HepG2 (cell line): ENCODE measurements around the gene KRTCAP3. TPM values are rescaled to one million over a fixed set of nuclear protein-coding genes. Genes with fewer than 3 reads are reported as not detected.

Experiments
- ADNP ChIP-seq: sonication (generic); formaldehyde crosslinking; IDR thresholded peaks from 2 replicates; pipeline ENCODE4 v1.4.0; 2020; ENCODE audit warnings: missing genetic modification reagents
- AHR ChIP-seq: IDR thresholded peaks from 2 replicates; pipeline ENCODE4 v1.6.1; 2018; ENCODE audit warnings: missing genetic modification reagents, missing compliant biosample characterization
- CENPX ChIP-seq: sonication (generic); formaldehyde crosslinking; IDR thresholded peaks from 2 replicates; pipeline ENCODE4 v1.9.0; 2021; ENCODE audit warnings: mild to moderate bottlenecking, missing genetic modification reagents, moderate library complexity
- HNF1B ChIP-seq: sonication (generic); formaldehyde crosslinking; IDR thresholded peaks from 2 replicates; pipeline ENCODE4 v1.5.1; 2020; ENCODE audit warnings: mild to moderate bottlenecking, moderate library complexity, missing genetic modification reagents
- MTERF4 ChIP-seq: sonication (generic); formaldehyde crosslinking; IDR thresholded peaks from 2 replicates; pipeline ENCODE4 v1.8.0; 2023; ENCODE audit warnings: mild to moderate bottlenecking, missing genetic modification reagents
- PITX1 ChIP-seq: sonication (generic); formaldehyde crosslinking; IDR thresholded peaks from 2 replicates; pipeline ENCODE4 v1.5.1; 2020; ENCODE audit warnings: mild to moderate bottlenecking, missing genetic modification reagents
- RBAK ChIP-seq: sonication (generic); formaldehyde crosslinking; IDR thresholded peaks from 2 replicates; pipeline ENCODE4 v1.5.1; 2020; ENCODE audit warnings: mild to moderate bottlenecking, missing genetic modification reagents
- RFX1 ChIP-seq: fragments of 450-650 bp; IDR thresholded peaks from 2 replicates; pipeline ENCODE4 v1.6.1; 2017
- ZBTB3 ChIP-seq: sonication (generic); formaldehyde crosslinking; IDR thresholded peaks from 2 replicates; pipeline ENCODE4 v1.4.0; 2020; ENCODE audit warnings: low read depth, mild to moderate bottlenecking, moderate library complexity, missing genetic modification reagents, borderline replicate concordance
- ZBTB44 ChIP-seq: sonication (generic); formaldehyde crosslinking; IDR thresholded peaks from 2 replicates; pipeline ENCODE4 v1.4.0; 2020; ENCODE audit warnings: missing genetic modification reagents
- ZBTB46 ChIP-seq: sonication (generic); formaldehyde crosslinking; IDR thresholded peaks from 2 replicates; pipeline ENCODE4 v1.4.0; 2020; ENCODE audit warnings: mild to moderate bottlenecking, missing genetic modification reagents, borderline replicate concordance
- ZFP37 ChIP-seq: sonication (generic); formaldehyde crosslinking; IDR thresholded peaks from 2 replicates; pipeline ENCODE4 v1.4.0; 2020; ENCODE audit warnings: missing genetic modification reagents, borderline replicate concordance
- ZFYVE20 ChIP-seq: sonication (generic); formaldehyde crosslinking; IDR thresholded peaks from 2 replicates; pipeline ENCODE4 v1.8.0; 2023; ENCODE audit warnings: low read depth, mild to moderate bottlenecking, moderate library complexity, missing genetic modification reagents, borderline replicate concordance
- ZNF329 ChIP-seq: sonication (generic); formaldehyde crosslinking; IDR thresholded peaks from 2 replicates; pipeline ENCODE4 v1.9.0; 2021; ENCODE audit warnings: low read depth, mild to moderate bottlenecking, missing genetic modification reagents
- ZNF710 ChIP-seq: sonication (generic); formaldehyde crosslinking; IDR thresholded peaks from 2 replicates; pipeline ENCODE4 v1.5.0; 2020; ENCODE audit warnings: mild to moderate bottlenecking, missing genetic modification reagents, borderline replicate concordance
- polyA plus RNA-seq, 8 experiments: library from polyadenylated mRNA; depleted of rRNA in 3 of 8; stranded (reverse) in 7 of 8; unstranded in 1 of 8; fragments of >200 nt; fragmentation: Illumina TruSeq in 4 of 8; extraction: Trizol in 4 of 8; gene quantifications; 2 replicates each; pipeline versions ENCODE4 v1.2.1 to v1.2.3, GENCODE V29; 2011 to 2016; ENCODE audit warnings: low read depth in 4 of 8, missing spikeins in 1 of 8, mixed read lengths in 1 of 8; ENCODE audit not compliant: insufficient read depth in 1 of 8
- total RNA-seq, 5 experiments: library from RNA; depleted of rRNA; stranded (reverse); fragments of >200 nt; fragmentation: Illumina TruSeq; extraction: Trizol; gene quantifications; 2 replicates each; pipeline ENCODE4 v1.2.3, GENCODE V29; 2016; ENCODE audit warnings: low read depth in 1 of 5
- TF ChIP-seq, protein P1 (sequence below): sonication (generic); formaldehyde crosslinking; IDR thresholded peaks from 2 replicates; pipeline ENCODE4 v1.4.0; 2020; ENCODE audit warnings: missing genetic modification reagents

Gene KRTCAP3
- total and polyA plus RNA-seq, 2 of the 13 experiments (the other 11 are each of a cell fraction or from before 2014, with no cell fraction given): 2.1 to 4.5 TPM

GRCh38 chr2:27428213-27428977 is 13.8 kb upstream of the KRTCAP3 start, which contains the start of gene NRBP1 (continued):
- TF ChIP-seq HNF1B (CRISPR knock-in tag) (peak; percentile 79), CENPX (CRISPR knock-in tag) (no peak), PITX1 (CRISPR knock-in tag) (peak; percentile 61), ZFYVE20 (CRISPR knock-in tag) (no peak), ZNF710 (CRISPR knock-in tag) (peak; percentile 80), ADNP (no peak), AHR (peak; percentile 89), ZFP37 (CRISPR knock-in tag) (no peak; the same call in none of the 2 replicates), ZBTB3 (no peak; the same call in 1 of the 2 replicates), RBAK (CRISPR knock-in tag) (no peak), ZNF329 (peak; percentile 79), MTERF4 (0 out of 2 replicates have a peak, but pooled peaks have one; percentile 4), ZBTB46 (no peak), RFX1 (no peak; the same call in 1 of the 2 replicates), ZBTB44 (CRISPR knock-in tag) (no peak; the same call in 1 of the 2 replicates)
- TF ChIP-seq, protein P1, sequence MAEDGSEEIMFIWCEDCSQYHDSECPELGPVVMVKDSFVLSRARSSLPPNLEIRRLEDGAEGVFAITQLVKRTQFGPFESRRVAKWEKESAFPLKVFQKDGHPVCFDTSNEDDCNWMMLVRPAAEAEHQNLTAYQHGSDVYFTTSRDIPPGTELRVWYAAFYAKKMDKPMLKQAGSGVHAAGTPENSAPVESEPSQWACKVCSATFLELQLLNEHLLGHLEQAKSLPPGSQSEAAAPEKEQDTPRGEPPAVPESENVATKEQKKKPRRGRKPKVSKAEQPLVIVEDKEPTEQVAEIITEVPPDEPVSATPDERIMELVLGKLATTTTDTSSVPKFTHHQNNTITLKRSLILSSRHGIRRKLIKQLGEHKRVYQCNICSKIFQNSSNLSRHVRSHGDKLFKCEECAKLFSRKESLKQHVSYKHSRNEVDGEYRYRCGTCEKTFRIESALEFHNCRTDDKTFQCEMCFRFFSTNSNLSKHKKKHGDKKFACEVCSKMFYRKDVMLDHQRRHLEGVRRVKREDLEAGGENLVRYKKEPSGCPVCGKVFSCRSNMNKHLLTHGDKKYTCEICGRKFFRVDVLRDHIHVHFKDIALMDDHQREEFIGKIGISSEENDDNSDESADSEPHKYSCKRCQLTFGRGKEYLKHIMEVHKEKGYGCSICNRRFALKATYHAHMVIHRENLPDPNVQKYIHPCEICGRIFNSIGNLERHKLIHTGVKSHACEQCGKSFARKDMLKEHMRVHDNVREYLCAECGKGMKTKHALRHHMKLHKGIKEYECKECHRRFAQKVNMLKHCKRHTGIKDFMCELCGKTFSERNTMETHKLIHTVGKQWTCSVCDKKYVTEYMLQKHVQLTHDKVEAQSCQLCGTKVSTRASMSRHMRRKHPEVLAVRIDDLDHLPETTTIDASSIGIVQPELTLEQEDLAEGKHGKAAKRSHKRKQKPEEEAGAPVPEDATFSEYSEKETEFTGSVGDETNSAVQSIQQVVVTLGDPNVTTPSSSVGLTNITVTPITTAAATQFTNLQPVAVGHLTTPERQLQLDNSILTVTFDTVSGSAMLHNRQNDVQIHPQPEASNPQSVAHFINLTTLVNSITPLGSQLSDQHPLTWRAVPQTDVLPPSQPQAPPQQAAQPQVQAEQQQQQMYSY (CRISPR knock-in tag): no peak; the same call in 1 of the 2 replicates
